ENCODE results near the gene POTEJ.
"Not testable (repeated sequence)": the region's sequence is repeated elsewhere in the genome, so short reads cannot be mapped to it uniquely, and the experiment has no call there.

GRCh38 chr2:130581491-130581890 is 29.7 kb upstream of the POTEJ start:
- TF ChIP-seq CTCF (IDR thresholded peaks at IDR 0.05; ENCODE audit: low read length); EZH2 (optimal IDR thresholded peaks at IDR 0.05; ENCODE audit: low read depth, low read length); EZH2phosphoT487 (IDR thresholded peaks at IDR 0.05; ENCODE audit: low read length): not testable (repeated sequence)
